Measurements from ENCODE around the gene LSM3. TPM values are rescaled to one million over a fixed set of nuclear protein-coding genes. Genes with fewer than 3 reads are reported as not detected.

Gene LSM3
- total RNA-seq, 2 donors from 2014 or later: 15.1 to 15.2 TPM

GRCh38 chr3:14146381-14147065 lies 32.1 kb upstream of the LSM3 start:
- Mint-ChIP-seq H3K27ac (peak overlapping the region; percentile 80 to 89), H3K36me3 (peaks cover 4% of the 10 kb centered on the region), H3K27me3 (no peaks in the 10 kb centered on the region), H3K4me3 (no peak overlapping the region), H3K9me3 (no peaks in the 10 kb centered on the region), H3K4me1 (ENCODE audit: low read depth in 2 of 2) (peaks cover 38 to 42% of the 10 kb centered on the region in 2 donors)
- no peak for ATAC-seq
- DNase-seq (ENCODE audit: low spot score): peak; percentile 23

- Mint-ChIP-seq H3K9me3 (no peaks in the 10 kb centered on the region), H3K27me3 (no peaks in the 10 kb centered on the region), H3K36me3 (peaks cover 4% of the 10 kb centered on the region), H3K4me1 (ENCODE audit: low read depth in 2 of 2) (peaks cover 33 to 37% of the 10 kb centered on the region in 2 donors), H3K27ac (peak overlapping the region; percentile 7 to 76), H3K4me3 (no peak overlapping the region)
- ATAC-seq (no peak), DNase-seq (ENCODE audit: low spot score) (peak; percentile 16)
Measured at GRCh38 chr3:14147066-14147435, 31.6 kb upstream of the LSM3 start.

DNA sequence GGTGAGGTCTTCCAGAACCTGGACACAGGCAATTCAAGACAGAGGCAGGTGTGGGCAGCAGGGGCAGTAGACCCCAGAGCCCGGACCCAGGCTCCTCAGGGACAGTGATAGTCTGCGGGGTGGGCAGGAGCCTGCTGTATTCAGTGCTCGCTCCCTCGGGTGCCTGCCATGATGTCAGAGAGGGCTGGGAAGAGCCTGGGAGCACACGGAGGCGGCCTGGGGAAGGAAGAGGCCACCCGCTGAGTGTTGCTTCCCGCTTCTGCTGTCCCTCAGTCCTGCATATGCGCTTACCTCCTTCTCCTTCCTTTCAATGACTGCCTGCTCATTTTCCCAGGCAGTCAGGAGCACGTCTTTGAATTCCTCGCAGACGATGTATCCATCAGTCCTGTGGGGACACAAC lies 31.0 kb upstream of the LSM3 start:
- Mint-ChIP-seq H3K4me3 (no peak overlapping the region), H3K27me3 (no peaks in the 10 kb centered on the region), H3K4me1 (ENCODE audit: low read depth in 2 of 2) (peaks cover 27 to 31% of the 10 kb centered on the region in 2 donors), H3K36me3 (peaks cover 4% of the 10 kb centered on the region), H3K27ac (peak overlapping the region; percentile 7 to 76), H3K9me3 (no peaks in the 10 kb centered on the region)
- no peak for ATAC-seq
- DNase-seq (ENCODE audit: low spot score): peak; percentile 44

DNA sequence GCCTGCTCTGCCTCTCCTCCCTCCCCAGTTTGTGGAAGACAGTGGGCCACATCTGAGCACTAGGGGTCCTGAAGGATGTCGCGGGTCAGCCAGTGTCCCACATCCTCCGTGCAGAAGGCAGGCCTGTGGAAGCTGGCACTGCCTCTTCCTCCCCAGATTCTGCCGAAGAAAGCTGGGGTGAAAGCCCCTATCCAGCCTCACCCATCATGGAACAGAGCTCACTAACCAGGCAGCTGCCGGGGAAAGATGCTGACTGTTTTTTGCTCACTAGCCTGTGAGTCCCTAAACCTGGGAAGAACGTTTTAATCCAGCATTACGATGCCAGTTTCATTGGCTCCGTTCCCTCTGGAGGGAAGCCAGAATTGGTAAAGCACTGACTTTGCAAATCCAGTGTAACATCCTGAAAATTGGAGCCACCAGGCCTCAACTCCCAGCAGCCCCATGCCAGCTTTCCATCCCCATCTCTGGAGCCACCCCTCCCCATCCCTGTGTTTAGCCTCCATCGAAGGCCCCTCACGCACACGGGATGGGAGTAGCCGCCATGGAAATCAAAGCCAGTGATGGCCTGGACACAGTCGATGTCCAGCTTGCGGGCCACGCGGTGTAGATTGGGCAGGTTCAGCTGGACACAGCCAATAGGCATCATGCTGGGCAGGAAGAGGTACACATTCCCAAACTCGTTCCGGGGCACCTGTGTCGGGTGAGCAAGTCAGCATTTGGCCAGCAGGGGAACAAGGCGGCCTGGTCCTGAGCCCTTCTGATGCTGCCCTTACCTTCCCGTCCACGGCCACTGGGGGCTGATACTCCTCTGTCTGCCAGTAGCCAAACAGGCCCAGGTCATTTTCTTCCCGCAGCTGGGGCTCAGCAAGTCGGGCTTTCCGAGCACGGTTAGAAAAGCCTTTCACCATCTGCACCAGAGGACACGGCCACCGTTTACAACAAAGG lies 30.3 kb upstream of the LSM3 start:
- DNase-seq (ENCODE audit: low spot score): peak; percentile 37
- Mint-ChIP-seq H3K36me3 (peaks cover 4% of the 10 kb centered on the region), H3K27me3 (no peaks in the 10 kb centered on the region)

GRCh38 chr3:14150078-14150477 lies 28.5 kb upstream of the LSM3 start:
- Mint-ChIP-seq H3K36me3 (peaks cover 12% of the 10 kb centered on the region), H3K9me3 (no peaks in the 10 kb centered on the region), H3K4me3 (no peak overlapping the region), H3K27me3 (no peaks in the 10 kb centered on the region), H3K27ac (peak overlapping the region in 1 of 2 donors; percentile 21), H3K4me1 (ENCODE audit: low read depth in 2 of 2) (peaks cover 11 to 12% of the 10 kb centered on the region in 2 donors)
- ATAC-seq (no peak), DNase-seq (ENCODE audit: low spot score) (no peak)

More for the DNA sequence above, 30.3 kb upstream of the LSM3 start:
- no peaks in the 10 kb centered on the region for H3K9me3 Mint-ChIP-seq
- H3K27ac Mint-ChIP-seq: peak overlapping the region in 1 of 2 donors; percentile 76
- no peak overlapping the region for H3K4me3 Mint-ChIP-seq
- H3K4me1 Mint-ChIP-seq (ENCODE audit: low read depth in 2 of 2): peaks cover 23 to 25% of the 10 kb centered on the region in 2 donors
- ATAC-seq: no peak

DNA sequence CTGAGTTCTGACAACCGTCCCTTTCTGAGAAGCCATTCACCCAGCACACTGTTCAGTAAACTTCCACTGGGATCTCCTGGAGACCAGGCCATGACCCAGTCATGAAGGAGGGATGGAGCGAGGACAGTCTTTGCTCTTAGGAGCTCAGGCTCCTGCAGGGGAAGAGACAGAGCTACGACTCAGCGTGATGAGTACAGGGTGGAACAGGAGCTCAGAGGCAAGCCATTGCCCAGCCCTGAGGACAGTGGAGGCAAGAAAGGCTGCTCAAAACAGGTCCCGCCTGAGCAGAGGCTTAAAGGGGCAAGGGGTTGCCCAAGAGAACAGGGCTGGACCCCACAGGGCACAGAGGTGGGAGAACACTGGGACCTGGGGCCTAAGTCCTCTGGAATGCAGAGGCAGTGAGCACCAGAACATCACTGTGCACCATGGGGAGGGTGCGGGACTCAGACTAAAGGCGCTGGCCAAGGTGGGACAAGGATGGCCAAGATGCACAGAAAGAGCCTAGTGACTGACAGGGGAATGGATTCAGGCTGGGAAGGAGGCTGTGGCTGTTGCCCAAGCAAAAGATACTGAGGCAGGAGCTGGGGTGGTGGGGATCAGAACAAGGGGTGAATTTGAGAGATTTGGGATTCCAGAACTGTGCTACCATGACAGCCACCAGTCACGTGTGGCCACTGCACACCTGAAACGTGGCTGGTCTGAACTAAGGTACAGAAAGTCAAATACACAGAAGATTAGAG lies 28.0 kb upstream of the LSM3 start:
- H3K4me3 Mint-ChIP-seq: no peak overlapping the region
- peaks cover 7 to 8% of the 10 kb centered on the region in 2 donors for H3K4me1 Mint-ChIP-seq (ENCODE audit: low read depth in 2 of 2)
- peaks cover 13% of the 10 kb centered on the region for H3K36me3 Mint-ChIP-seq
- ATAC-seq (peak in 1 of 2 donors; percentile 16), DNase-seq (ENCODE audit: low spot score) (no peak)
- no peaks in the 10 kb centered on the region for H3K27me3 Mint-ChIP-seq
- H3K9me3 Mint-ChIP-seq: no peaks in the 10 kb centered on the region
- H3K27ac Mint-ChIP-seq: peak overlapping the region; percentile 21 to 35

DNA sequence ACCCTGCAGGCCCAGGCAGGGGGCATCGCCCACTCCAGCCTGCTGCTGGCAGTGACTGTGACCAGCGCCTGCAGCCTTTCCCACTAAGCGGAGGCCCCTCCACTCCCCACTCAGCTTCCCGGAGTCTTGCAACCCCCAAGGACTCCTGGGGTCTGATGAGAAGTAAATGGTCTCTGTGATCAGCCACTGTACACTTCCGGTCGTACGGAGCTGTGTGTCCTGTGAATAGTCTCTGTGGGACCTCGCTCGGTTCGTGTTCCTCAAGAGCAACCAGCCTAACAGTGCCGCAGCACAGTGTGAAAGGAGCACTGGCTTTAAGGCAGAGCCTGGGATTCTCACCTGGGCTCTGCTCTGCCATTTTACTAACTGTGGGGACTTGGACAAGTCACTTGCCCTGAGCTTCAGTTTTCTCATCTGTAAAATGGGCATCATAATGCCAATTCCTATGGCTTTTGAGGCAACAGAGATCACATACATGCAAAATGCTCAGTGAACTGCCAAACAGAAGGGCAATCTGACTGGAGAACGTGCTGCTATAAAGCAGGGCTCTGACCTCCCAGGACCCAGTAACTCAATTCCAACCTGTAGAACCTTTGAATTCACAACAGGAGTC lies 27.0 kb upstream of the LSM3 start:
- ATAC-seq: no peak
- H3K9me3 Mint-ChIP-seq: no peaks in the 10 kb centered on the region
- no peak overlapping the region for H3K4me3 Mint-ChIP-seq
- peaks cover 0 to 3% of the 10 kb centered on the region in 2 donors for H3K4me1 Mint-ChIP-seq (ENCODE audit: low read depth in 2 of 2)
- peaks cover 20% of the 10 kb centered on the region for H3K36me3 Mint-ChIP-seq
- H3K27ac Mint-ChIP-seq: no peak overlapping the region
- H3K27me3 Mint-ChIP-seq: no peaks in the 10 kb centered on the region
- DNase-seq (ENCODE audit: low spot score): no peak

GRCh38 chr3:14152233-14152962 lies 26.2 kb upstream of the LSM3 start:
- H3K27me3 Mint-ChIP-seq: no peaks in the 10 kb centered on the region
- ATAC-seq (no peak), DNase-seq (ENCODE audit: low spot score) (no peak)
- no peak overlapping the region for H3K27ac Mint-ChIP-seq
- H3K9me3 Mint-ChIP-seq: no peaks in the 10 kb centered on the region
- H3K36me3 Mint-ChIP-seq: peaks cover 16% of the 10 kb centered on the region
- H3K4me1 Mint-ChIP-seq (ENCODE audit: low read depth in 2 of 2): peaks cover 0 to 3% of the 10 kb centered on the region in 2 donors
- H3K4me3 Mint-ChIP-seq: no peak overlapping the region

GRCh38 chr3:14152963-14153355 lies 25.7 kb upstream of the LSM3 start:
- H3K36me3 Mint-ChIP-seq: peaks cover 17% of the 10 kb centered on the region
- ATAC-seq (no peak), DNase-seq (ENCODE audit: low spot score) (no peak)
- no peaks in the 10 kb centered on the region for H3K9me3 Mint-ChIP-seq
- H3K27me3 Mint-ChIP-seq: no peaks in the 10 kb centered on the region
- H3K4me3 Mint-ChIP-seq: no peak overlapping the region
- H3K27ac Mint-ChIP-seq: no peak overlapping the region
- peaks cover 0 to 3% of the 10 kb centered on the region in 2 donors for H3K4me1 Mint-ChIP-seq (ENCODE audit: low read depth in 2 of 2)

GRCh38 chr3:14153663-14154062 lies 25.0 kb upstream of the LSM3 start:
- Mint-ChIP-seq H3K9me3 (no peaks in the 10 kb centered on the region), H3K27ac (no peak overlapping the region), H3K4me3 (no peak overlapping the region), H3K27me3 (no peaks in the 10 kb centered on the region), H3K36me3 (peaks cover 24% of the 10 kb centered on the region), H3K4me1 (ENCODE audit: low read depth in 2 of 2) (peaks cover 0 to 3% of the 10 kb centered on the region in 2 donors)
- DNase-seq (ENCODE audit: low spot score): no peak
- no peak for ATAC-seq

- Mint-ChIP-seq H3K36me3 (peaks cover 30% of the 10 kb centered on the region), H3K27ac (no peak overlapping the region), H3K27me3 (no peaks in the 10 kb centered on the region)
Measured at GRCh38 chr3:14154276-14154675, 24.3 kb upstream of the LSM3 start.

DNA sequence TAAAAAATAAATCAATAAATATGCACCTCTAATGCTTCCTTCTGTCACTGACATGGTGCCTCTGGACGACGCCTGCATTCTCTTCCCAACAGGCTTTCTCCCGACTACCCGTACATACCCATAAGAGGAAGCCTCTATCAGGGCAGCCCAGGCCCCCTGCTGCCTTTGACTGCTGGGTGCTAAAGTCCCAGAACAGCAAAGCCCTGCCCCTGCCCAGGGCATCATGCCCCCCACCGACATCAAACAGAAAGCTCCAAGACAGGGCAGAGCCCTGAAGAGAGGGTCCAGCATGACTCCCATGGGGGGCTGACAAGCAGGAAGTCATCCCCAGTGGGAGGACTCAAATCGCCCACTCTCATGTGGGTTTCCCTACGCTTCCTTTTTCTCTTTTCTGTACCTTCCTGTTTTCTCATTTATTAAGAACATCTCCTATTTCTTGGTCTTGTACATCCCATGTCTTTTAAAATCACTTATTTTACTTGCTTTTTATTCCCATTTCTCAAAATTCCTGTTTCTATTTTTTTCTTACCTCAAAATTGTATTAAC lies 23.6 kb upstream of the LSM3 start:
- ATAC-seq (no peak), DNase-seq (ENCODE audit: low spot score) (no peak)
- Mint-ChIP-seq H3K27ac (no peak overlapping the region), H3K4me3 (no peak overlapping the region), H3K27me3 (no peaks in the 10 kb centered on the region), H3K4me1 (ENCODE audit: low read depth in 2 of 2) (peaks cover 0 to 3% of the 10 kb centered on the region in 2 donors), H3K36me3 (peaks cover 32% of the 10 kb centered on the region), H3K9me3 (no peaks in the 10 kb centered on the region)

More at GRCh38 chr3:14154276-14154675, 24.3 kb upstream of the LSM3 start:
- Mint-ChIP-seq H3K9me3 (no peaks in the 10 kb centered on the region), H3K4me1 (ENCODE audit: low read depth in 2 of 2) (peaks cover 0 to 3% of the 10 kb centered on the region in 2 donors), H3K4me3 (no peak overlapping the region)
- DNase-seq (ENCODE audit: low spot score): no peak
- ATAC-seq: no peak

All from natural killer cell treated with Interleukin-12 subunit alpha and Interleukin-12 subunit beta and Interleukin-15 and Interleukin-18, amount 100 ng/mL, for 72 hours (primary cell).